Activated CD4-positive, alpha-beta memory T cell treated with anti-CD3 and anti-CD28 coated beads, Interleukin-2, amount 10 ng/mL, durations not matched to agents 7 days and 5 days (primary cell): ENCODE measurements around the gene DYNLT2. TPM values are rescaled to one million over a fixed set of nuclear protein-coding genes. Genes with fewer than 3 reads are reported as not detected.
A peak's percentile ranks its signal among the peaks of the same experiment; 100 is the strongest.

ENCODE experiments used
- CTCF ChIA-PET: fragments of 350-600 bp; sonication (Branson Sonifier 250); formaldehyde crosslinking; loops from one replicate; lab custom pipeline; 2021; ENCODE audit warnings: antibody characterized with exemption, inconsistent platforms; lab: Charles Lee
- POLR2A ChIA-PET: fragments of 350-600 bp; sonication (Branson Sonifier 250); formaldehyde crosslinking; loops from one replicate; lab custom pipeline; 2021; ENCODE audit warnings: antibody characterized with exemption; lab: Charles Lee
- DNase-seq: peaks from one replicate; pipeline ENCODE4 v3.0.0-alpha.2; 2020
- H3K27ac Mint-ChIP-seq: one replicate; pipeline ENCODE4 v1.8.0; 2021; ENCODE audit warnings: mild to moderate bottlenecking, mixed read lengths
- H3K27me3 Mint-ChIP-seq: one replicate; pipeline ENCODE4 v1.8.0; 2021; ENCODE audit warnings: mixed read lengths
- H3K36me3 Mint-ChIP-seq: one replicate; pipeline ENCODE4 v1.8.0; 2021; ENCODE audit warnings: low read depth, mixed read lengths
- H3K4me1 Mint-ChIP-seq: one replicate; pipeline ENCODE4 v1.8.0; 2021; ENCODE audit warnings: mixed read lengths
- H3K4me3 Mint-ChIP-seq: one replicate; pipeline ENCODE4 v1.8.0; 2021; ENCODE audit warnings: mild to moderate bottlenecking, mixed read lengths
- H3K9me3 Mint-ChIP-seq: one replicate; pipeline ENCODE4 v1.8.0; 2021; ENCODE audit warnings: mixed read lengths
- total RNA-seq, 2 experiments: library from RNA; stranded (reverse); gene quantifications; one replicate each; pipeline ENCODE4 v1.2.3, GENCODE V29; 2021

The DYNLT2 gene
- total RNA-seq, 2 experiments from 2014 or later = 1.7 to 2.2 TPM

DNA sequence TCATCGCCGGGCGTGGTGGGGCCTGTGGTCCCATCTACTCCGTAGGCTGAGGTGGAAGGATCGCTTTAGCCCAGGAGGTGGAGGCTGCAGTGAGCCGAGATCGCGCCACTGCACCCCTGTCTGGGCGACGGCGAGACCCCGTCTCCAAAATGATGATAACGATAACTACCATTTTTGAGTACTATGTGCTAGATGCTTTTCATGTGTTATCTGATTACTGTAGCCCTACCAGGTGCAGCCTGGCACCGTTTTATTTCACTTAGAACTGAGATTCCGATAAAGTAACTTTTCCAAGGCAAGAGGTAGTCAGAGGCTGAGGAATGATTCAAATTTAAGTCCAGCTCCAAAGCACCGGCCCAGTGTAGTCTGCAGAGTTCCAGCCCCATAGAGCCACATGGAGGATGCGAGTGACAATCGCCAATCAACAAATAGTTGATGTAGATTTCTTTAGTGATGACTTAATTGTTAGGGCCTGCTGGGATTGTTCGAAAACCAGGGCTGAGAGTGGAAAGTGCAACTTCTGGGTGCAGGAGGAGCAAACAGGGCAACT, 777 bp upstream of the DYNLT2 start:
- peak overlapping the region; percentile 98 for H3K4me3 Mint-ChIP-seq
- no peaks in the 10 kb centered on the region for H3K9me3 Mint-ChIP-seq
- no peak for DNase-seq
- CTCF ChIA-PET = interaction anchor here (1.2 to 2.3 kb wide), 3 partner anchors 38 to 800 kb away, joined by 3 to 10 read pairs (median 3); no protein-coding TSS in a partner anchor
- POLR2A ChIA-PET = interaction anchor here (0.6 to 8.8 kb wide), 22 partner anchors 10 to 859 kb away, joined by 3 to 111 read pairs (median 4); partner anchors contain the start of genes C6orf120, PDCD2, PHF10 and PSMB1
- H3K27ac Mint-ChIP-seq = peak overlapping the region; percentile 88
- H3K4me1 Mint-ChIP-seq = peaks cover 32% of the 10 kb centered on the region
- no peaks in the 10 kb centered on the region for H3K27me3 Mint-ChIP-seq
- H3K36me3 Mint-ChIP-seq = peaks cover 31% of the 10 kb centered on the region

DNA sequence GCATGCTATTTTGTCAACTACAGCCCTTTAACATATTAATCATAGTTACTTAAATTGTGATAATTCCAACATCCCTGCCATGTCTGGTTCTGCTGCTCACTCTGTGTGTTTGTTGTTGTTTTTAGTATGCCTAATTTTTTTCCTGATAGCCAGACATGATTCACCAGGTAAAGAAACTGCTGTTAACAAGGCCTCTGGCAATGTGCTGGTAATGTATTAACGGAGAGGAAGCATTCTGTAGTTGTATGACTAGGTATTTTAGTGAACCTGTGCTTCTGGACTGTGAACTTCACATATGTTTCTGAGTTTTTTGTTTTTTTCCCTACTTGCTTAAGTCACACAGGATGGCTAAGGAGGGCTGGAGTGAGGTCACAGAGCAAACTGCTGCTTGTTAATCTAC, 4.8 kb downstream of the DYNLT2 start:
- Mint-ChIP-seq H3K9me3 (peaks cover 4% of the 10 kb centered on the region), H3K4me1 (peaks cover 16% of the 10 kb centered on the region)
- POLR2A ChIA-PET = interaction anchor here (2.1 to 8.8 kb wide), 2 partner anchors 22 to 44 kb away, joined by 6 to 111 read pairs; partner anchors contain the start of genes C6orf120, PHF10 and WDR27

DNA sequence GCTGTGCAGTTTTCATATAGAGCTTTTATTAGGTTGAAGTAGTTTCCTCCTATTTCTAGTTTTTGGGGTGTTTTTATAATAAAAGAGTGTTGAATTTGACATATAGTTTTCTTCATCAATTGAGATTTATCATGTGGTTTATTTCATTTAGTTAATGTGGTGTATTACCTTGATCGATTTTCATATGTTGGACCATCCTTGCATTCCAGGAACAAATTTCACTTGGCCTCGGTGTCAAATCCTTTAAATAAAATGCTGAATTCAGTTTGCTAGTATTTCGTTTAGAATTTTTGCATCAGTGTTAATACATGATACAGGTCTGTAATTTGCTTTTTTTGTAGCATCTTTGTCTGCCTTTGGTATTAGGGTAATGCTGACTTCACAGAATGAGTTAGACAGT, 6.0 kb downstream of the DYNLT2 start:
- ChIA-PET POLR2A (interaction anchor here (8.8 kb wide), 1 partner anchor 21 kb away, joined by 111 read pairs; the partner anchor contains the start of gene PHF10), CTCF (interaction anchor here (1.2 kb wide), 1 partner anchor 44 kb away, joined by 3 read pairs; no protein-coding TSS in a partner anchor)
- H3K4me3 Mint-ChIP-seq = no peak overlapping the region
- H3K4me1 Mint-ChIP-seq = peaks cover 11% of the 10 kb centered on the region
- H3K9me3 Mint-ChIP-seq = peaks cover 4% of the 10 kb centered on the region
- DNase-seq = no peak
- no peak overlapping the region for H3K27ac Mint-ChIP-seq
- H3K36me3 Mint-ChIP-seq = peaks cover 16% of the 10 kb centered on the region
- H3K27me3 Mint-ChIP-seq = peaks cover 6% of the 10 kb centered on the region

More for the DNA sequence above, 4.8 kb downstream of the DYNLT2 start:
- DNase-seq = no peak
- no peak overlapping the region for H3K27ac Mint-ChIP-seq
- CTCF ChIA-PET = no interaction called here
- H3K4me3 Mint-ChIP-seq = no peak overlapping the region
- H3K27me3 Mint-ChIP-seq = peaks cover 6% of the 10 kb centered on the region
- H3K36me3 Mint-ChIP-seq = peaks cover 19% of the 10 kb centered on the region

DNA sequence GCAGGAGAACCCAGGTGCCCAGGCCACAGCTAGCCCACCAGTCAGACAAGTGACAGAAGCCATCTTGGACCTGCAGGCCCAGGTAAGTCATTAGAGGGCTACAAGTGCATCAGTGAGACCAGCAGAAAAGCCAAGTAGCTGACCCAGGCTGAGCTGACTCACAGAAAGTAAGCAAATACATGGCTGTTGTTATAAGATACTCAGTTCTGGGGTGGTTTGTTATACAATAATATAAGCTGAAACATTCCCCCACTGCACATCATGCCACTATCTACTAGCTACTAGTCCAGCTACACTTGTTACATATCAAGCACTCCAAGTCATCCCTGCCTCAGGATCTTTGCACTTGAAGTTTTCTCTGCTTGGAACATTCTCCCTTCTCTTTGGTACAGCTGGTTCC, 10.0 kb downstream of the DYNLT2 start:
- ChIA-PET CTCF (no interaction called here), POLR2A (interaction anchor here (1.2 to 3.5 kb wide), 3 partner anchors 10 to 40 kb away, joined by 4 to 16 read pairs (median 7); partner anchors contain the start of genes C6orf120, DYNLT2, ERMARD and WDR27)
- Mint-ChIP-seq H3K9me3 (peaks cover 4% of the 10 kb centered on the region), H3K4me1 (no peaks in the 10 kb centered on the region), H3K4me3 (no peak overlapping the region), H3K27me3 (peaks cover 13% of the 10 kb centered on the region), H3K27ac (no peak overlapping the region), H3K36me3 (no peaks in the 10 kb centered on the region)
- DNase-seq = no peak

DNA sequence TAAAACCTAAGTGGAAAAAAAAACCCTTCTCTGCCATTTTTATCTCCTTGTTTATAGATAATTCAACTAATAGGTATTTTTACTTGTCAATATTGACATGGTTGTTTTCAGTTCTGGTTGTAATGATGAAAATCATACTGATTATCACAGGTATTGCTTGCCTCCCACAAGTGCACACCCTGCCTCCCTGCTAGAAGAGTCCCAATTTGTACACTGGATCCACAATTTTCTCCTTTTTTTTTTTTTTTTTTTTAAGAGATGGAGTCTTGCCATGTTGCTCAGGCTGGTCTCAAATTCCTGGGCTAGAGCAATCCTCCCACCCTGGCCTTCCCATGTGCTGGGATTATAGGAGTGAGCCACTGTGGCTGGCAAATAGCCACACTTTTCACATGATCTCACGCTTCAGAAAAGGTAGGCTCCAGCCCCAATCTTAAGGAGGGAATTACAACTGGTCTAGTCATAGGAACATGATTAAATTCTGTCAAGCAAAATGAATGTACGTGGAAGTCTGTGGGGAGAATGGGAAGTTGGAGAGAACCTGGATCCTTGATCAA, 12.3 kb downstream of the DYNLT2 start:
- no peak overlapping the region for H3K4me3 Mint-ChIP-seq
- H3K27ac Mint-ChIP-seq = no peak overlapping the region
- H3K4me1 Mint-ChIP-seq = no peaks in the 10 kb centered on the region
- no peaks in the 10 kb centered on the region for H3K9me3 Mint-ChIP-seq
- peaks cover 28% of the 10 kb centered on the region for H3K27me3 Mint-ChIP-seq
- no peak for DNase-seq
- H3K36me3 Mint-ChIP-seq = no peaks in the 10 kb centered on the region
- ChIA-PET CTCF (no interaction called here), POLR2A (no interaction called here)

DNA sequence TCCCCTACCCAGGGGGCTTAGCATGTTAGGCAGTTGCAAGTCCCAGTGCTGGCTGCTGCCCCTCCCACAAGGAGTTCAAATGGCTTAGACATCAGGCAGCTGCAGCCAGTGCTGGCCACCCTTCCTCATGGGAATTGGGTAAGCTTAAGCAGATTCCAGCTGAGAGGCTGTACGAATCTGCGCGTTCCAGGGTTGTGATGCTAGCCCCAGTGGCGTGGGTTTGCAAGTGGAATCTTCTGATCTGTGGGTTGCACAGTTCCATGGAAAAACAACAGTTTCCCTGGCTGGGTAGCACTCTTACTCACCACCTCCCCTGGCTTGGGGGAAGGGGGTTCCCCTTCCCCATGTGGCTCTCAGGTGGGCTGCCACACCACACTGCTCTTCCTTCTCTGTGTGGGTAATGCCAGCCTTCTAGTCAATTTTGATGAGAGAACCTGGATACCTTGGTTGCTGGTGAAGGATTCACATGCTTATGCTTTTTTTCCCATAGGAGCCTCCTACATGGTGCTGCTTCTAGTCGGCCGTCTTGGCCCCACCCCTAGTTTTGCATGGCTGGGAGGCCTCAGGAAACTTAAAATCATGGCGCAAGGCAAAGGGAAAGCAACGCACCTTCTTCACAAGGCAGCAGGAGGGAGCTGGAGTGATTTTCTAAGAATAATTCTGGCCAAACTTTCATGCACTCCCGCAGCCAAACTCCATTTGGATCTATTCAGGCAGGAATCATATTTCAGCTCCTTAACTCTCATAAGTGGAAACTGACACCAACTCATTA, 13.0 kb downstream of the DYNLT2 start:
- DNase-seq = no peak
- H3K27ac Mint-ChIP-seq = no peak overlapping the region
- POLR2A ChIA-PET = no interaction called here

DNA sequence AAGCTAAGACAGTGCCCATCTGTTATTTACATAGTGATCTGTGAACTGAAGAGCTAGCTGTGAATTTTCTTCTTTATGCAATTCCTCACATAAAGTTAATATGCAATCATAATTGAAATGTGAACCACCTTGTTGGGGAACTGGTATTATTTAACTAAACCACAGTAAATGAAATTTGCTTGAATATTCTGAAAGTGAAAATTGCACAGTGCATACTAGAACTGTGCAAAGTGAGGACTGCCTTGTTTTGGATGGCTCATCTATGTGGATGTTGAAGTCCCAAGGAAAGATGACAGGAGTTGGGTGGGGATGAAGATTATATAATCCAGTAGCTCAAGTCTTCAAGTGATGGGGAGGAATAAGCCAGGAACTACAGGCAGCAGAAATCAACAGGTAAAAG, 21.4 kb downstream of the DYNLT2 start:
- Mint-ChIP-seq H3K36me3 (peaks cover 3% of the 10 kb centered on the region), H3K9me3 (no peaks in the 10 kb centered on the region), H3K27me3 (peaks cover 25% of the 10 kb centered on the region), H3K4me3 (no peak overlapping the region), H3K27ac (no peak overlapping the region), H3K4me1 (peaks cover 13% of the 10 kb centered on the region)
- DNase-seq = no peak
- ChIA-PET POLR2A (no interaction called here), CTCF (no interaction called here)

More for the DNA sequence above, 13.0 kb downstream of the DYNLT2 start:
- H3K9me3 Mint-ChIP-seq = no peaks in the 10 kb centered on the region
- CTCF ChIA-PET = no interaction called here
- no peaks in the 10 kb centered on the region for H3K36me3 Mint-ChIP-seq
- H3K4me3 Mint-ChIP-seq = no peak overlapping the region
- peaks cover 34% of the 10 kb centered on the region for H3K27me3 Mint-ChIP-seq
- no peaks in the 10 kb centered on the region for H3K4me1 Mint-ChIP-seq

DNA sequence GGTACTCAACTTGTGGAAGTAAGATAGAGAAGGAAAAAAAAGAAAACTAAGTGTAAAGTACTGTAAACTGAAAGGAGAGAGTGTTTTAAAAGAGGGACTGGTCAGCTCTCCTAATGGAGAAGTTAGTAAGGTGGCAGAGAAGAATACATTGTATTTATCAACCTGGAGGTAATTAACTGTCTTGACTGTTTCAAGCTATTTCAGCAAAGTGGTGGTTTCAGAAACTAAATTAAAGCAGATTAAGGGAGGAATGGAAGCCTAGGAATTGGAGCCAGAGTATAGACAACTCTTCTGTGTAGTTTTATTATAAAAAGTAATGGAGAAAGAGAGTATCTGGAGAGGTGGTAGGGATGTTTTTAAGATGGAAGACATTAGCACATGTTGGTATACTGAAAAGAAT, 24.4 kb downstream of the DYNLT2 start:
- peaks cover 4% of the 10 kb centered on the region for H3K36me3 Mint-ChIP-seq
- H3K9me3 Mint-ChIP-seq = no peaks in the 10 kb centered on the region
- H3K4me1 Mint-ChIP-seq = peaks cover 21% of the 10 kb centered on the region
- CTCF ChIA-PET = no interaction called here
- no peak for DNase-seq
- H3K27ac Mint-ChIP-seq = no peak overlapping the region
- H3K27me3 Mint-ChIP-seq = peaks cover 2% of the 10 kb centered on the region
- no peak overlapping the region for H3K4me3 Mint-ChIP-seq
- POLR2A ChIA-PET = interaction anchor here (6.7 to 7.1 kb wide), 2 partner anchors 23 to 24 kb away, joined by 111 to 135 read pairs; partner anchors contain the start of genes C6orf120, DYNLT2, ERMARD and WDR27

DNA sequence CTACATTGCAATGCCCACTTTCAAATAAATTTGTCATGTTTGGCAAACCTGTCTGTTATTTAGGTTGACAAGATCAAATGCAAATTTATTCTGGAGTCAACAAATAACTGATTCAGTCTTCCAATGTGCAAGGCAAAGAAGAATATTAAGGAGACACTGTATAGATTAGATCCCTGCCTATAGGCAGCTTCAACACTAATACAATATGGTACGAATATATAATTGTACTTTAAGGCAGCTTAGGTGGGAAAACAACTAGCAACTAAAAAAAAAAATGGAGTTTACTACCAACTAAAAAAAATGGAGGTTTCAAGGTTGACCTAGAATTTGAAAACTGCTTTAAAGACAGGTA, 25.3 kb downstream of the DYNLT2 start:
- POLR2A ChIA-PET = interaction anchor here (1.8 to 7.1 kb wide), 3 partner anchors 16 to 24 kb away, joined by 6 to 135 read pairs (median 111); partner anchors contain the start of genes C6orf120, DYNLT2, ERMARD and WDR27
- CTCF ChIA-PET = interaction anchor here (1.1 to 1.5 kb wide), 2 partner anchors 11 to 30 kb away, joined by 3 read pairs; no protein-coding TSS in a partner anchor
- H3K27ac Mint-ChIP-seq = no peak overlapping the region
- H3K4me3 Mint-ChIP-seq = peak overlapping the region; percentile 77
- peaks cover 6% of the 10 kb centered on the region for H3K36me3 Mint-ChIP-seq
- DNase-seq = no peak
- H3K9me3 Mint-ChIP-seq = no peaks in the 10 kb centered on the region
- peaks cover 2% of the 10 kb centered on the region for H3K27me3 Mint-ChIP-seq
- peaks cover 28% of the 10 kb centered on the region for H3K4me1 Mint-ChIP-seq

DNA sequence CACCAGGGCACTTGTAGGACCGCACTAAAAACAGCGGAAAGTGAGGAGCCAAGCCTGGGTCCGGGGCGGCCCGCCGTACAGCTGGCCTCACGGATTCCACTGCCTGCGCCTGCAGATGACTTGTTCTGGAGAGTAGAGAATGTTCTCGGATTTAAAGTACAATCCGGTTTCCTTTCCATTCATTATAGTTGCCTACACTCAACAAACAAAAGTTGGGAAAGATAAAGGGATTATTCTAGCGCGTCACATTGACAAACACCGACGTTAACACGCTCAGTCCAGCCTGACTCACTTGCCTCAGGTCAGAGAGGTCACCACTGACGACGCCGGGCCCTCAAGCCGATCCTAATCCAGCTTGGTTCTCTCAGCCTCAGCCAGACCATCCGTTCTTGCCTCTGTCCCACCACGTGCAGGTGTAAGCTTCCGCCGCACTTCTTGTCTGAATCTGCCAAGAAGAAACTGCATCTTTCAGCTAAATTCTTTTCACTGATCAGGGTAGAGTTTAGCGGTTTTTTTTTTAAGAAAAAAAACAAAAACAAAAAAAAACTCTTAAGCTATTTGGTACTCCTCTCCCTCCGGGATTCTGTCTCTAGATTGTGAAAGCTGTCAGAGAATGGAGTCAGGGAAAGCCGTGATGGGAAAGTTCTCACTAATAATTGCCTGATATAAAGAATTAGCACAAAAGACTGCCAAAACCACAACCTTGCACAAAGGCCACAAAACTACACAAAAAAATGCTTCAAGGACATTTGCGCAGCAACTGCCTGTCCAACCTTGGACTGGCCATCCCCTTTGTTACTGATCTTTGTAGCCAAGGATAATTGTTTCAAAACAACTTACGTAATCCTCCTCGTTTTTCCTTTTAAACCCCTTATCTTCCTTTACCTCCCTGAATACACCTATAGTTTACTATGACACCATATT, 26.0 kb downstream of the DYNLT2 start:
- POLR2A ChIA-PET = interaction anchor here (0.8 to 7.1 kb wide), 5 partner anchors 11 to 34 kb away, joined by 3 to 135 read pairs (median 6); partner anchors contain the start of genes C6orf120, DYNLT2, ERMARD and WDR27

DNA sequence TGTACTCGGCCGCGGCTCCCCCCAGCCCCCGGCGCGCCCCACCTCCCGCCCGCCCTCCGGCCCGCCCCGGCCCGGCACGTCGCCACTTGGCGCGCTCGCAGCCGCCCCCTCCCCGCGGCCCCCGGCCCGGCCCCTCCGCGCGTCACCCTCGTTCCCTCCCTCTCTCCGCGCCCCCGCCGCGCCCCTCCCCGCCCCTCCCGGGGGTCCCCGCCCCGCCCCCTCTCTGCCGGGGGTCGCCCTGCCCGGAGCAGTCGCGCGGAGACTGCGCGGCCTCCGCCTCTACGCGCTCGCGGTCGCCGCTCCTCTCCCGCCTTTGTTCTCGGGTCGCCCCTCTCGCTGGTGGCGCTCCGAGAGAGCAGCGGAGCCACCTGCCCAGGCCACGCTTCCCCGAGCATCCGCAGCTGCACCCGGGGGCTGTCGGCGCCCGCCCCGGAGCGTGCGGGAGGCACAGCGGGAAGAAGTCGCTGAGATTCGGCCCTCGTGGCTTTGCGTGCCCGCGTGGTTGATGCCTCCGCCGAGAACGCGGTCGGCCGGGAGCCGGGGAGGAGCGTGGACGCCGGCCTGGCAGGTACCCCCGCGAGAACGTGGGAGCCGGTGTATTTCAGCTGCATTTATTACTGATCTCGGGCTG, 26.8 kb downstream of the DYNLT2 start, which contains the start of gene PHF10:
PHF10 (minus strand) TSS at position 7 of the 631 bp plus-strand sequence. CDS start 569 bp downstream, outside the sequence.
- Mint-ChIP-seq H3K36me3 (peaks cover 11% of the 10 kb centered on the region), H3K27me3 (peaks cover 2% of the 10 kb centered on the region), H3K4me3 (peak within 1 kb of the TSS; percentile 85), H3K9me3 (no peaks in the 10 kb centered on the region), H3K27ac (peak within 1 kb of the TSS; percentile 95), H3K4me1 (peaks cover 36% of the 10 kb centered on the region)
- peak; percentile 53 for DNase-seq
- ChIA-PET POLR2A (interaction anchor here (0.8 to 7.1 kb wide), 6 partner anchors 10 to 829 kb away, joined by 3 to 135 read pairs (median 14); partner anchors contain the start of genes C6orf120, DYNLT2, ERMARD and PSMB1), CTCF (interaction anchor here (1.1 to 1.5 kb wide), 2 partner anchors 9 to 31 kb away, joined by 3 read pairs; no protein-coding TSS in a partner anchor)

More for the DNA sequence above, 26.0 kb downstream of the DYNLT2 start:
- Mint-ChIP-seq H3K36me3 (peaks cover 6% of the 10 kb centered on the region), H3K9me3 (no peaks in the 10 kb centered on the region), H3K4me3 (peak overlapping the region; percentile 77), H3K27ac (peak overlapping the region; percentile 78), H3K27me3 (peaks cover 2% of the 10 kb centered on the region), H3K4me1 (peaks cover 31% of the 10 kb centered on the region)
- DNase-seq = no peak
- CTCF ChIA-PET = interaction anchor here (1.1 to 1.5 kb wide), 2 partner anchors 10 to 30 kb away, joined by 3 read pairs; no protein-coding TSS in a partner anchor
